ENCODE measurements around the gene ATP8A2. TPM values are rescaled to one million over a fixed set of nuclear protein-coding genes. Genes with fewer than 3 reads are reported as not detected.

Gene ATP8A2
- total and polyA plus RNA-seq, 4 donors, result 0.01 to 0.08 (median 0.05) TPM; not detected in 1

GRCh38 chr13:26061256-26061655, 689.5 kb downstream of the ATP8A2 start:
- WGBS, result 77% methylated on average over 5 of the region's 5 CpGs
- no peak overlapping the region for H3K9ac ChIP-seq (ENCODE audit: low read depth in 1 of 2, low read length in 2 of 2)
- H3K36me3 ChIP-seq (ENCODE audit: control insufficient read depth in 4 of 4, insufficient read depth in 3 of 4, low read depth in 1 of 4, low read length in 3 of 4), result no peaks in the 10 kb centered on the region
- H3K27me3 ChIP-seq (ENCODE audit: control insufficient read depth in 4 of 4, insufficient read depth in 4 of 4, low read length in 3 of 4), result peaks cover 0 to 5% (median 0%) of the 10 kb centered on the region in 4 donors
- TF ChIP-seq SP1 (IDR thresholded peaks at IDR 0.05) (no peak), MAX (IDR thresholded peaks at IDR 0.05) (no peak), GABPA (IDR thresholded peaks at IDR 0.05 in 1 of 2, conservative IDR thresholded peaks at IDR 0.05 in 1 of 2) (no peak), CTCF (IDR thresholded peaks at IDR 0.05; ENCODE audit: low read depth, low read length, missing input control) (no peak), ATF3 (IDR thresholded peaks at IDR 0.05) (no peak), TAF1 (conservative IDR thresholded peaks at IDR 0.05) (no peak), JUND (IDR thresholded peaks at IDR 0.05) (no peak), YY1 (IDR thresholded peaks at IDR 0.05) (no peak), HNF4G (IDR thresholded peaks at IDR 0.05) (no peak), ZBTB33 (IDR thresholded peaks at IDR 0.05) (no peak), RXRA (IDR thresholded peaks at IDR 0.05) (no peak), EGR1 (IDR thresholded peaks at IDR 0.05; ENCODE audit: low read depth in 2 of 2) (no peak), FOXA2 (IDR thresholded peaks at IDR 0.05) (no peak), REST (IDR thresholded peaks at IDR 0.05) (no peak), FOXA1 (IDR thresholded peaks at IDR 0.05) (no peak), NR2F2 (IDR thresholded peaks at IDR 0.05) (no peak), HNF4A (conservative IDR thresholded peaks at IDR 0.05) (no peak), RAD21 (IDR thresholded peaks at IDR 0.05) (no peak)
- H3K9me3 ChIP-seq (ENCODE audit: control insufficient read depth in 4 of 4, low read length in 3 of 4), result no peaks in the 10 kb centered on the region
- no peak overlapping the region for H3K4me3 ChIP-seq (ENCODE audit: low read depth in 1 of 3, low read length in 3 of 3)
- H3K27ac ChIP-seq (ENCODE audit: low read depth in 1 of 2, low read length in 2 of 2), result no peak overlapping the region
- no peak for DNase-seq (ENCODE audit: low spot score)
- no peaks in the 10 kb centered on the region for H3K4me1 ChIP-seq (ENCODE audit: control insufficient read depth in 4 of 4, insufficient read depth in 4 of 4, low read length in 3 of 4)

Measured in liver (tissue), 9 donors.